ENCODE results near the gene KRT79.

Gene KRT79

GRCh38 chr12:52819731-52820510 is 14.2 kb downstream of the KRT79 start:
- no peak for TF ChIP-seq POLR2AphosphoS5 (IDR thresholded peaks at IDR 0.05; ENCODE audit: low read depth, low read length)
- TF ChIP-seq REST (IDR thresholded peaks at IDR 0.05; ENCODE audit: insufficient read depth in 1 of 2, low read depth in 2 of 2, low read length in 2 of 2): no peak
- TF ChIP-seq SIN3A (IDR thresholded peaks at IDR 0.05; ENCODE audit: borderline replicate concordance, insufficient read depth, low read length): no peak
- TF ChIP-seq FOXP2 (optimal IDR thresholded peaks at IDR 0.05; ENCODE audit: borderline replicate concordance, extremely low read depth, extremely low read length, insufficient read depth): no peak
- TF ChIP-seq TAF1 (IDR thresholded peaks at IDR 0.05; ENCODE audit: borderline replicate concordance, insufficient read depth, low read length): no peak

GRCh38 chr12:52818887-52819420 is 15.2 kb downstream of the KRT79 start:
- no peak for TF ChIP-seq POLR2AphosphoS5 (IDR thresholded peaks at IDR 0.05; ENCODE audit: low read depth, low read length)

GRCh38 chr12:52818388-52818787 is 15.7 kb downstream of the KRT79 start:
- TF ChIP-seq FOXP2 (optimal IDR thresholded peaks at IDR 0.05; ENCODE audit: borderline replicate concordance, extremely low read depth, extremely low read length, insufficient read depth): no peak
- no peak for TF ChIP-seq SIN3A (IDR thresholded peaks at IDR 0.05; ENCODE audit: borderline replicate concordance, insufficient read depth, low read length)
- no peak for TF ChIP-seq POLR2AphosphoS5 (IDR thresholded peaks at IDR 0.05; ENCODE audit: low read depth, low read length)
- TF ChIP-seq TAF1 (IDR thresholded peaks at IDR 0.05; ENCODE audit: borderline replicate concordance, insufficient read depth, low read length): no peak
- TF ChIP-seq REST (IDR thresholded peaks at IDR 0.05; ENCODE audit: insufficient read depth in 1 of 2, low read depth in 2 of 2, low read length in 2 of 2): no peak

- TF ChIP-seq POLR2AphosphoS5 (IDR thresholded peaks at IDR 0.05; ENCODE audit: low read depth, low read length): no peak
- no peak for TF ChIP-seq REST (IDR thresholded peaks at IDR 0.05; ENCODE audit: insufficient read depth in 1 of 2, low read depth in 2 of 2, low read length in 2 of 2)
- TF ChIP-seq FOXP2 (optimal IDR thresholded peaks at IDR 0.05; ENCODE audit: borderline replicate concordance, extremely low read depth, extremely low read length, insufficient read depth): no peak
- TF ChIP-seq SIN3A (IDR thresholded peaks at IDR 0.05; ENCODE audit: borderline replicate concordance, insufficient read depth, low read length): no peak
- TF ChIP-seq TAF1 (IDR thresholded peaks at IDR 0.05; ENCODE audit: borderline replicate concordance, insufficient read depth, low read length): no peak
Observed at GRCh38 chr12:52817699-52818238, 16.3 kb downstream of the KRT79 start.

GRCh38 chr12:52817003-52817698 is 17.0 kb downstream of the KRT79 start:
- TF ChIP-seq FOXP2 (optimal IDR thresholded peaks at IDR 0.05; ENCODE audit: borderline replicate concordance, extremely low read depth, extremely low read length, insufficient read depth) (no peak), TAF1 (IDR thresholded peaks at IDR 0.05; ENCODE audit: borderline replicate concordance, insufficient read depth, low read length) (no peak), REST (IDR thresholded peaks at IDR 0.05; ENCODE audit: insufficient read depth in 1 of 2, low read depth in 2 of 2, low read length in 2 of 2) (no peak), SIN3A (IDR thresholded peaks at IDR 0.05; ENCODE audit: borderline replicate concordance, insufficient read depth, low read length) (no peak), POLR2AphosphoS5 (IDR thresholded peaks at IDR 0.05; ENCODE audit: low read depth, low read length) (no peak)

Measured in PFSK-1 (cell line).